Esophagus mucosa (tissue), 1 donor: ENCODE results near the gene LPIN3. TPM values are rescaled to one million over a fixed set of nuclear protein-coding genes. Genes with fewer than 3 reads are reported as not detected.
"Not testable (repeated sequence)": the region's sequence is repeated elsewhere in the genome, so short reads cannot be mapped to it uniquely, and the experiment has no call there.

Experiments used
- ATAC-seq: fragments of 200-7000 bp; cut with Tn5 transposase; one replicate; pipeline ENCODE4 v1.9.1; 2020
- total RNA-seq: library from RNA; stranded (reverse); gene quantifications from one replicate; pipeline ENCODE4 v1.2.4, GENCODE V29; 2023
- donor health status: DM: yes; HTN: yes; CAD: no.

The LPIN3 gene, protein sequence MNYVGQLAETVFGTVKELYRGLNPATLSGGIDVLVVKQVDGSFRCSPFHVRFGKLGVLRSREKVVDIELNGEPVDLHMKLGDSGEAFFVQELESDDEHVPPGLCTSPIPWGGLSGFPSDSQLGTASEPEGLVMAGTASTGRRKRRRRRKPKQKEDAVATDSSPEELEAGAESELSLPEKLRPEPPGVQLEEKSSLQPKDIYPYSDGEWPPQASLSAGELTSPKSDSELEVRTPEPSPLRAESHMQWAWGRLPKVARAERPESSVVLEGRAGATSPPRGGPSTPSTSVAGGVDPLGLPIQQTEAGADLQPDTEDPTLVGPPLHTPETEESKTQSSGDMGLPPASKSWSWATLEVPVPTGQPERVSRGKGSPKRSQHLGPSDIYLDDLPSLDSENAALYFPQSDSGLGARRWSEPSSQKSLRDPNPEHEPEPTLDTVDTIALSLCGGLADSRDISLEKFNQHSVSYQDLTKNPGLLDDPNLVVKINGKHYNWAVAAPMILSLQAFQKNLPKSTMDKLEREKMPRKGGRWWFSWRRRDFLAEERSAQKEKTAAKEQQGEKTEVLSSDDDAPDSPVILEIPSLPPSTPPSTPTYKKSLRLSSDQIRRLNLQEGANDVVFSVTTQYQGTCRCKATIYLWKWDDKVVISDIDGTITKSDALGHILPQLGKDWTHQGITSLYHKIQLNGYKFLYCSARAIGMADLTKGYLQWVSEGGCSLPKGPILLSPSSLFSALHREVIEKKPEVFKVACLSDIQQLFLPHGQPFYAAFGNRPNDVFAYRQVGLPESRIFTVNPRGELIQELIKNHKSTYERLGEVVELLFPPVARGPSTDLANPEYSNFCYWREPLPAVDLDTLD
- total RNA-seq = 15.7 TPM

DNA sequence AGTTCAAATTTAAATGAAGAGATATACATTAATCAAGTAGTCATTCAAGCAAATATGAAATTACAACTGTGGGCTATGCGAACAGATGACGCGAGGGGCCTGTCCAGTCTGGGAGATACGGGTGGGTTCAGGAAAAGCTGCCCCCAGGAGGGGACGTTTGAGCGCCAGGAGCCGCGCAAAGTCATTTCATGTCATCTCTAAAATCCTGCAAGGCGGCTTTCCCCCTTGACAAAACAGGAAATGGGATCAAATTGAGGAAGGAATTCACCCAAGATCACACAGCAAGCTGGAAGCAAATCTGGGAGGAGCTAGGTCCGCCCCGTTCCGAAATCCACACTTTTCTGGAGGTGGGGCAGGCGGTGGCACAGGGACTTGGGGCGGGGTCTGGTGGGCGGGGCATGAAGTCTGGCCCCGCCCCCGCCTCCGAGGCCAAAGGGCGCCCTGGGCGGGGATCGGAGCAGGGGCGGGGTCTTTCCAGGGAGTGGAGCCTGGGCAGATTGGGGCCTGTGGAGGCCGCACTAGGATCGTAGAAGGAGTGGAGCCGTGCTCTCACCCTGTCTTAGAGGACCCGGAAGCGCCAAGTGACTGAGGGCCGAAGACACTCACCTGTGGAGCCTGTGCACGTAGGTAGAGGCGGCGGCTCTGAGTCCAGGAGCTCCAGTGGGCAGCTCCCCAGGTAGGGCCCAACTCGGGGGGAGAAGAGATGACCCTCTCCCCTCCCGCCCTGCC, at the start of gene LPIN3:
Gene LPIN3 (plus strand): TSS at position 495 of the 729 bp plus-strand sequence. CDS start 4,983 bp downstream, outside the sequence.
- ATAC-seq = peak; percentile 90

GRCh38 chr20:41293269-41294037, 47.2 kb upstream of the LPIN3 start:
- no peak for ATAC-seq

DNA sequence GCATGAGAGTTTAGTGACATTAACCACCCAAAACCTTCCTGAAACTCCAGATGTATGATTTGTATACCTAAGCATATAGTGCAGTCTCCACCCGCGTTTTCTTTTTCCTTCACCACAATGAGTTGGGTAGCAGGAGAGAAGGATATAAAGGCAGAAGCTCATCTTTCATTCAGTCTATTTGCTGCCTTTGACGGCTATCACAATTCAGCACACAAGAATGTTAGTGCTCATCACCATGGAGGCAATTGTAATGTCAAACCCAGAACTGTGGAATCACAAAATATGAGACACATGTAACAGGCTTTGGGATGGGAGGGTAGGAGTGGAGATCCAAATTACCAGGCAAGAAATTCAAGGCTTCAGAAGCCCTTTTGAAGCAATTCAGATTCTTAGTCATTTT, 40.7 kb upstream of the LPIN3 start:
- no peak for ATAC-seq

DNA sequence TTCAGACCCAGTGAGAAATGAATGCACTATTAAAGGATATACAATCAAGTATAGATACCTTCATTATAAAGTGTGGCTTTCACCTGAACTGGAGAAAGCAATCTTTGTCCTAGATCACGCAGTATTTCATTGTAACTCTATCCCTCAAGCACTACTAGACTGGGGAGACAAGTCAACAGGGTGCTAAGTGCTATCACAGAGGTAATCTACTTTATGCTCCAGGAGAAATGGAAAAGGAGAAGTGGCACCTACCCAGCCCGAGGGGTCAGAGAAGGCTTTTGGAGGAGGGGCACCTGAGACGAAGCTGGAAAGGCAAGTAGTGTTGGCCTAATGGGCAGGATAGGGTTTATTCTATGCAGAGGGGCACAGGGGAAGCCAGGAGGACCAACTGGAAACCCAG, 40.2 kb upstream of the LPIN3 start:
- ATAC-seq = no peak

GRCh38 chr20:41300886-41301285, 39.7 kb upstream of the LPIN3 start:
- no peak for ATAC-seq

- ATAC-seq = no peak
These were observed 36.6 kb upstream of the LPIN3 start for GRCh38 chr20:41304002-41304401.

DNA sequence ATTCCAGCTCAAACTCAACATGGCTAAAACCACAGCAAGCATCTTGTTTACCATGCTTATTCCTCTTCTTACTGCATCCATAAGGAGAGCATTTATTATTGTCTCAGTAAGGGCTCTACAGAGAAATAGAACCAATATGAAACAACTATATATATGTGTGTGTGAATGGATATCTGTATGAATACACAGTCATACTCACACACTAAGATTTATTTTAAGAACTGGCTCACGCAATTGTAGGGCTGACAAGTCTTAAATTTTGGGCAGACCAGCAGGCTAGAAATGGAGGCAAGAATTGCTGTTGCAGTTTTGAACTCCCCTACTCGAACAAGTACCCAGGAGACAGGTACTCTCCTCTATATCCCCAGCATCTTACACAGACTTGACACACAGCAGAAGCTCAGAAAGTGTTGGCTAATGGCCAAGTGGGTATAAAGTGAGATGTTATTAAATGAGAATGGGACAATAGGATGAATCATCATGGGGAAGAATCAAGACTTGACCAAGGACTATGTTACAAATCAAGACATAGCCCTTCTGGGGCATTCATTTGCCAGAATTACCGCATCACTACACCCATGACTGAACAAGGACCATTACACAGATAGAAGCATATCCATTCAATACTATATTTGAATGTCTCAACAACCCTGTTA, 36.1 kb upstream of the LPIN3 start:
- ATAC-seq = peak; percentile 7

- no peak for ATAC-seq
These were observed 34.4 kb upstream of the LPIN3 start for GRCh38 chr20:41306061-41306727.

DNA sequence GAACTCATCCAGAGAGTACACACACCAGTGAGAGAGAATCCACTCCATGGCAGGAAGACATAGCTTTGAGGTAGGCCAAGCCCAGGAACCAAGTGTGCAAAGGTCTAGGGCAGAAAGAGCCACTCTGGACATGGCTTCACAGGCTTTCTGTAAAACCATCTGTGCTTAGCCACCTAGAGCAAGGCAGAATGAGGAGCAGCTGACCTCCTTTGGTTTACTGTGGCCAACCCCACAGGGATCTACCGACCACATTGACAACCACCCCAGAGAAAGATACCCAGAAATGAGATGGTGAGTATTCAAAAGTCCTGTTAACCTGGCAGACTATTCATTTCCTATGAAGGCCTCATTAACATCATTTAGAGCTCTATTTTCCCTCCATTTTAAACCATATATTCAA, 33.6 kb upstream of the LPIN3 start:
- ATAC-seq = no peak

- ATAC-seq = no peak
These were observed 32.3 kb upstream of the LPIN3 start for GRCh38 chr20:41308290-41308711.

DNA sequence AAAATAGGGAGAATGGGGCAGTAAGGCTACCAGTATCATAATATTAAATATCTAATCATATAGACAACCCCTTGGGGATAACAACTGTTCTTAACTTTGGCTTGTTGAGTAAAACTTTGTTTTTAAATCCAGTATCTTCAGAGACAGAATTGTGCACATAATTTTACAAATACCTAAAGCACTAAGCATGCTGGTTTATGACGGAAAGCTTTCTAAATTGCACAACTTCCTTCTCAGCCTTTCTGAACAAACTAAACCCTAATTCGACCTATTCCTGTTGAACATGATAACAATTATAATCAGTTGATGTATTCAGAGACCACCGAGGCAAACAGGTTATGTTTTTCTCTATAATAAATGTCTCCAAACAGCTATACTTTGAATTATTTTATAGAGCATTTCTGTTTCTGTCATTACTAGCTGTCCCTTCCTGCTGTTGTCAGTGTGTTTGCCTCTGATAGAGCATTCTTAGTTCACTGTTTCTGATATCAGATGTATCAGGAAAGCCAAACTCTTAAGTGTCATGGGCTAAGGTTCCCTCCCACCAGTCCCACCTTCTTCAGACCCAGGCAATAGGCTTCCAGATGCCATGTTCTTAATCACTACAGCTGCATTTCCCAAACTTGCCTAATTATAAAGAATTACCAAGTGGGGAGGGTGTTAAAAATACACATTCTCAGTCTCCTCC, 31.8 kb upstream of the LPIN3 start:
- no peak for ATAC-seq

GRCh38 chr20:41309817-41310216, 30.8 kb upstream of the LPIN3 start:
- no peak for ATAC-seq

DNA sequence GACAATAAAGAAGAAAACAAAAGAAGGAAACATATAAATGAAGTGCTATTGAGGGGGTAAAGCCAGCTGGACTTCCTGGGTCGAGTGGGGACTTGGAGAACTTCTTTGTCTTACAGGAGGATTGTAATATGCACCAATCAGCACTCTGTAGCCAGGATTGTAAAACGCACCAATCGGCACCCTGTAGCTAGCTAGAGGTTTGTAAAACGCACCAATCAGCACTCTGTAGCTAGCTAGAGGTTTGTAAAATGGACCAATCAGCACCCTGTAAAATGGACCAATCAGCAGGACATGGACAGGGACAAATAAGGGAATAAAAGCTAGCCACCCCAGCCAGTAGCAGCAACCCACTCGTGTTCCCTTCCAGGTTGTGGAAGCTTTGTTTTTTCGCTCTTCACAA, 28.6 kb upstream of the LPIN3 start:
- not testable (repeated sequence) for ATAC-seq

DNA sequence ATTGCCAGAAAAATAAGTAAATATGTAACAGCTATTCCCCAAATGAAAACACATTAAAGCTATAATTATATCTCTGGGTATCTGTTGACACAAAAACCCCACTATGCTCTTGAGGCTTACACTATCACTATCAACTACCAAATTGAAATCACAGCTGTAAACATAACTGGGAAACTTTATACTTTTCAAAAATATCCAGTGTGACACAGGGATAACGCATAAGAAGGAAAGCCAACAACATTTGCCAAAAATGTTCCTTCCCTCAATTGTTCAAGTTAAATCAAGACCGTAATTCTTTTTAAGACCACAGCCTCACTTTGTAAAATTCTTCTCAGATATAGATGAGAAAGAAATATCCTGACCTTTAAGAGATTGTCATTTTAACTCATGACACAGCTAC, 26.2 kb upstream of the LPIN3 start:
- ATAC-seq = no peak

- ATAC-seq = no peak
These were observed 24.6 kb upstream of the LPIN3 start for GRCh38 chr20:41316051-41316450.

DNA sequence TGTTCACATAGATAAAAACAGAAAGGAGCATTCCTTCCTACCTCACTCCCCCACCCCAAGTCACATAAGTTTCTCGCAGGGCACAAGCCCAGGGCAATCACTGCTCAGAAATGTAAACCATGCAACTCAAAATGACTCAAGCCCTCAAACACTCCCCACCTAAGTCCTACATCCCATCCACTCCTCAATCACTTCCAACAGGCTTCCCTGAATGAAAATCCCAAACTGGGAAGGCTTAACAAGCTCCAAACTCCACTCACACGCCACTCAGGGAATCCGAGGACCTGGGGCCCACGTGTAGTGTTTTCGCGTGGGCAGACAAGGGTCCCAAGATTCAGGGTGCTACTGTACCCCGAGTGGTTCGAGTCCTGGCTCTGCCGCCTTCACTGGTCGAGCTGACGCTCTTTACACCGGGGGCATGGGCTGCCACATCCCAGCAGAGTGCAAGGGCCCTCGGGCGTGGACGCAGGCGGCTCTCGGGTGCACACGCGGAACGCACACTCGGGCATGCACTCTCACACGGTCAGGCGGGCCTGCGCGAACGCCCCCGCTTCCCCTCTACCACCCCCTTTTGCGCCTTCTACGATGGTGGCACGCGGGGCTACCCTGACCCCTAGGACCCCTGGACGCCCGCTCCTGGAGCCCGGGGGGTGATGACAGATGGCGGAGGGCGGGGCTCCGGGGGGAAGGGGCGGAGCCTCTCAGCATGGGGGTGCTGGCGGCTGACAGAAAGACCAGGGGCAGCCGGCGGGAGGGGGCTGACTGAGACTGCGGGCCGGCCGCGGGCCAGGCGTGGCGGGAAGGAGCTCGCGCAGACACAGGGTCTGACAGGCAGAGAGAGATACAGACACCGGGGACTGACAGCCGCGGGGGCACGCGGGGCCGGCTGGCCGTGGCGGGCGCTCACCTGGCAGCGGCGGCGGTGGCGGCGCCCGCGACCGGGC, 23.7 kb upstream of the LPIN3 start:
- ATAC-seq = peak; percentile 34

GRCh38 chr20:41317546-41318270, 22.9 kb upstream of the LPIN3 start, which contains the start of gene ZHX3:
Gene ZHX3 (minus strand): TSS chr20:41317731. CDS start chr20:41204916, 112,815 bp downstream.
- peak; percentile 96 for ATAC-seq

DNA sequence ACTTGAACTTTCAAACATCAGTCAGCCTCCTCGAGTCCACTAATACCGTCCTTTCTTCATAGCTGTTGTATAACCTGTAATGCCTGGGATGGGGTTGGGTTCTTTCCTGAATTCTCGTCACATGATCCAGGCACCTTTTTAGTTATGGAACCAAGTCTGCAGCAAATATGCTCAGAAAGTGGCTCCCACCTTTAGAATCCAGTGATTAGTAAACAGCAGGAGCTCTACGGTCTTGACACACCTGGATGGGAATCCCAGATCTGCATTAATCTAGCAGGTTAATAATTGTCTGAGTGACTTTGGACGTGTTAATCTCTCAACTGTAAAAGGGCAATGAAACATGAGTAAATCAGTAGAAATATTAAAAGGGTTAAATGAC, 22.4 kb upstream of the LPIN3 start:
- peak; percentile 23 for ATAC-seq
